ENCODE results near the gene SLC25A10.

Gene SLC25A10

GRCh38 chr17:81715872-81716673, 4.0 kb downstream of the SLC25A10 start:
- Histone ChIP-seq H3K23ac (ENCODE audit: low read length in 2 of 2) (no peak overlapping the region), H2AFZ (ENCODE audit: low read depth, low read length) (no peak overlapping the region), H4K8ac (ENCODE audit: low read length) (no peak overlapping the region), H3K4ac (ENCODE audit: low read depth in 1 of 2, low read length in 2 of 2) (no peak overlapping the region), H3K14ac (ENCODE audit: low read length in 2 of 2) (no peak overlapping the region), H3K4me3 (ENCODE audit: insufficient read depth in 1 of 2, low read depth in 1 of 2, low read length in 2 of 2) (no peak overlapping the region), H3K27ac (ENCODE audit: low read length, poor library complexity, severe bottlenecking) (no peak overlapping the region), H3K79me1 (replicated peaks; ENCODE audit: low read length, poor library complexity, severe bottlenecking) (peaks cover 12% of the 10 kb centered on the region), H3K18ac (ENCODE audit: low read depth in 1 of 2, low read length in 2 of 2) (no peak overlapping the region), H2BK15ac (ENCODE audit: low read depth, poor library complexity, severe bottlenecking) (no peak overlapping the region), H4K91ac (ENCODE audit: low read length) (no peak overlapping the region), H3K36me3 (ENCODE audit: control insufficient read depth in 1 of 2, insufficient read depth in 2 of 2, low read depth in 1 of 2, low read length in 2 of 2) (peaks cover 0 to 56% of the 10 kb centered on the region in 2 experiments), H3K4me1 (ENCODE audit: control insufficient read depth, insufficient read depth, low read depth, low read length) (peaks cover 22% of the 10 kb centered on the region), H3K27me3 (ENCODE audit: control insufficient read depth in 1 of 2, insufficient read depth in 1 of 2, low read length in 2 of 2) (no peaks in the 10 kb centered on the region), H3K4me2 (ENCODE audit: low read length, poor library complexity, severe bottlenecking) (no peak overlapping the region), H2BK12ac (ENCODE audit: low read length in 2 of 2) (no peak overlapping the region), H2AK5ac (ENCODE audit: low read length, severe bottlenecking) (no peak overlapping the region), H3K9ac (ENCODE audit: low read length) (no peak overlapping the region), H2BK5ac (ENCODE audit: low read depth, low read length, poor library complexity, severe bottlenecking) (no peak overlapping the region), H2BK120ac (ENCODE audit: low read depth, low read length) (no peak overlapping the region), H3K9me3 (ENCODE audit: control insufficient read depth, low read length) (no peaks in the 10 kb centered on the region)
- no peak for DNase-seq
- 94% methylated on average over 42 of the region's 43 CpGs for WGBS

DNA sequence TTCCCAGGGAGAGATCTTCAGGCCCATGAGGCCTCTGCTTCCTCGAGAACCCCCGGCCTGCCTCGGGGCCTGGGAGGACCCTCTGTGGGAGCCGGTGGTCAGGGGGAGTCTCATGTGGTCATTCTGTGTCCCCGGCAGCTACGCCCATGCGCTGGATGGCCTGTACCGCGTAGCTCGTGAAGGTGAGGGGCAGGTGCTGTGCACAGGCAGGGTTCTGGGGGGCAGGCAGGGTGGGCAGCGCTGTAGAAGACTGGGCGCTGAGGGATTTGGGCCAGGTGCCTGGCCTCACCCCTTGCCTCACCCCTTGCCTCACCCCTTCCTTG, 4.6 kb downstream of the SLC25A10 start:
- no peak overlapping the region for H4K8ac ChIP-seq (ENCODE audit: low read length)
- H3K4me2 ChIP-seq (ENCODE audit: low read length, poor library complexity, severe bottlenecking): no peak overlapping the region
- WGBS: 98% methylated on average over 12 of the region's 12 CpGs
- no peaks in the 10 kb centered on the region for H3K27me3 ChIP-seq (ENCODE audit: control insufficient read depth in 1 of 2, insufficient read depth in 1 of 2, low read length in 2 of 2)
- peaks cover 0 to 56% of the 10 kb centered on the region in 2 experiments for H3K36me3 ChIP-seq (ENCODE audit: control insufficient read depth in 1 of 2, insufficient read depth in 2 of 2, low read depth in 1 of 2, low read length in 2 of 2)
- H3K4ac ChIP-seq (ENCODE audit: low read depth in 1 of 2, low read length in 2 of 2): no peak overlapping the region
- H2BK15ac ChIP-seq (ENCODE audit: low read depth, poor library complexity, severe bottlenecking): no peak overlapping the region
- H2AK5ac ChIP-seq (ENCODE audit: low read length, severe bottlenecking): no peak overlapping the region
- H2BK12ac ChIP-seq (ENCODE audit: low read length in 2 of 2): no peak overlapping the region
- H3K27ac ChIP-seq (ENCODE audit: low read length, poor library complexity, severe bottlenecking): no peak overlapping the region
- no peak overlapping the region for H3K14ac ChIP-seq (ENCODE audit: low read length in 2 of 2)
- no peaks in the 10 kb centered on the region for H3K9me3 ChIP-seq (ENCODE audit: control insufficient read depth, low read length)
- H3K4me3 ChIP-seq (ENCODE audit: insufficient read depth in 1 of 2, low read depth in 1 of 2, low read length in 2 of 2): no peak overlapping the region
- no peak overlapping the region for H2BK120ac ChIP-seq (ENCODE audit: low read depth, low read length)
- no peak overlapping the region for H3K18ac ChIP-seq (ENCODE audit: low read depth in 1 of 2, low read length in 2 of 2)
- peaks cover 19% of the 10 kb centered on the region for H3K4me1 ChIP-seq (ENCODE audit: control insufficient read depth, insufficient read depth, low read depth, low read length)
- no peak overlapping the region for H2BK5ac ChIP-seq (ENCODE audit: low read depth, low read length, poor library complexity, severe bottlenecking)
- no peak overlapping the region for H4K91ac ChIP-seq (ENCODE audit: low read length)
- peaks cover 12% of the 10 kb centered on the region for H3K79me1 ChIP-seq (replicated peaks; ENCODE audit: low read length, poor library complexity, severe bottlenecking)
- H3K9ac ChIP-seq (ENCODE audit: low read length): no peak overlapping the region
- DNase-seq: no peak
- no peak overlapping the region for H2AFZ ChIP-seq (ENCODE audit: low read depth, low read length)
- H3K23ac ChIP-seq (ENCODE audit: low read length in 2 of 2): no peak overlapping the region

- H3K4me2 ChIP-seq (ENCODE audit: low read length, poor library complexity, severe bottlenecking): no peak overlapping the region
- no peak for DNase-seq
- H3K4me3 ChIP-seq (ENCODE audit: insufficient read depth in 1 of 2, low read depth in 1 of 2, low read length in 2 of 2): no peak overlapping the region
- no peak overlapping the region for H3K23ac ChIP-seq (ENCODE audit: low read length in 2 of 2)
- no peak overlapping the region for H4K8ac ChIP-seq (ENCODE audit: low read length)
- peaks cover 12% of the 10 kb centered on the region for H3K79me1 ChIP-seq (replicated peaks; ENCODE audit: low read length, poor library complexity, severe bottlenecking)
- H3K27me3 ChIP-seq (ENCODE audit: control insufficient read depth in 1 of 2, insufficient read depth in 1 of 2, low read length in 2 of 2): no peaks in the 10 kb centered on the region
- H4K91ac ChIP-seq (ENCODE audit: low read length): no peak overlapping the region
- peaks cover 0 to 56% of the 10 kb centered on the region in 2 experiments for H3K36me3 ChIP-seq (ENCODE audit: control insufficient read depth in 1 of 2, insufficient read depth in 2 of 2, low read depth in 1 of 2, low read length in 2 of 2)
- H3K4me1 ChIP-seq (ENCODE audit: control insufficient read depth, insufficient read depth, low read depth, low read length): peaks cover 19% of the 10 kb centered on the region
- H2AK5ac ChIP-seq (ENCODE audit: low read length, severe bottlenecking): no peak overlapping the region
- H2BK15ac ChIP-seq (ENCODE audit: low read depth, poor library complexity, severe bottlenecking): no peak overlapping the region
- no peak overlapping the region for H3K9ac ChIP-seq (ENCODE audit: low read length)
- H2BK5ac ChIP-seq (ENCODE audit: low read depth, low read length, poor library complexity, severe bottlenecking): no peak overlapping the region
- H2AFZ ChIP-seq (ENCODE audit: low read depth, low read length): no peak overlapping the region
- no peak overlapping the region for H3K27ac ChIP-seq (ENCODE audit: low read length, poor library complexity, severe bottlenecking)
- no peak overlapping the region for H2BK120ac ChIP-seq (ENCODE audit: low read depth, low read length)
- no peak overlapping the region for H2BK12ac ChIP-seq (ENCODE audit: low read length in 2 of 2)
- 98% methylated on average over 25 of the region's 25 CpGs for WGBS
- H3K14ac ChIP-seq (ENCODE audit: low read length in 2 of 2): no peak overlapping the region
- no peak overlapping the region for H3K18ac ChIP-seq (ENCODE audit: low read depth in 1 of 2, low read length in 2 of 2)
- no peak overlapping the region for H3K4ac ChIP-seq (ENCODE audit: low read depth in 1 of 2, low read length in 2 of 2)
- H3K9me3 ChIP-seq (ENCODE audit: control insufficient read depth, low read length): no peaks in the 10 kb centered on the region
These were observed 5.1 kb downstream of the SLC25A10 start for GRCh38 chr17:81717049-81717765.

GRCh38 chr17:81717766-81718089, 5.6 kb downstream of the SLC25A10 start:
- WGBS: 94% methylated on average over 9 of the region's 9 CpGs
- no peak overlapping the region for H2AFZ ChIP-seq (ENCODE audit: low read depth, low read length)
- no peak overlapping the region for H2BK12ac ChIP-seq (ENCODE audit: low read length in 2 of 2)
- DNase-seq: no peak
- no peak overlapping the region for H3K9ac ChIP-seq (ENCODE audit: low read length)
- H4K8ac ChIP-seq (ENCODE audit: low read length): no peak overlapping the region
- H2BK5ac ChIP-seq (ENCODE audit: low read depth, low read length, poor library complexity, severe bottlenecking): no peak overlapping the region
- no peak overlapping the region for H3K23ac ChIP-seq (ENCODE audit: low read length in 2 of 2)
- H2AK5ac ChIP-seq (ENCODE audit: low read length, severe bottlenecking): no peak overlapping the region
- peaks cover 21% of the 10 kb centered on the region for H3K4me1 ChIP-seq (ENCODE audit: control insufficient read depth, insufficient read depth, low read depth, low read length)
- H2BK15ac ChIP-seq (ENCODE audit: low read depth, poor library complexity, severe bottlenecking): no peak overlapping the region
- H2BK120ac ChIP-seq (ENCODE audit: low read depth, low read length): no peak overlapping the region
- H3K9me3 ChIP-seq (ENCODE audit: control insufficient read depth, low read length): no peaks in the 10 kb centered on the region
- H3K4me3 ChIP-seq (ENCODE audit: insufficient read depth in 1 of 2, low read depth in 1 of 2, low read length in 2 of 2): no peak overlapping the region
- peaks cover 0 to 56% of the 10 kb centered on the region in 2 experiments for H3K36me3 ChIP-seq (ENCODE audit: control insufficient read depth in 1 of 2, insufficient read depth in 2 of 2, low read depth in 1 of 2, low read length in 2 of 2)
- no peak overlapping the region for H3K27ac ChIP-seq (ENCODE audit: low read length, poor library complexity, severe bottlenecking)
- H3K79me1 ChIP-seq (replicated peaks; ENCODE audit: low read length, poor library complexity, severe bottlenecking): peaks cover 12% of the 10 kb centered on the region
- no peak overlapping the region for H3K4ac ChIP-seq (ENCODE audit: low read depth in 1 of 2, low read length in 2 of 2)
- no peaks in the 10 kb centered on the region for H3K27me3 ChIP-seq (ENCODE audit: control insufficient read depth in 1 of 2, insufficient read depth in 1 of 2, low read length in 2 of 2)
- no peak overlapping the region for H4K91ac ChIP-seq (ENCODE audit: low read length)
- H3K14ac ChIP-seq (ENCODE audit: low read length in 2 of 2): no peak overlapping the region
- no peak overlapping the region for H3K18ac ChIP-seq (ENCODE audit: low read depth in 1 of 2, low read length in 2 of 2)
- H3K4me2 ChIP-seq (ENCODE audit: low read length, poor library complexity, severe bottlenecking): no peak overlapping the region

Measured in mesenchymal stem cell (in vitro differentiated cells and primary cell).